COLO829 (cell line): ENCODE data around the gene FRMD1.

Source experiments
- DNase-seq: peaks from one replicate; pipeline ENCODE4 v3.0.0; 2012; ENCODE audit warnings: low spot score

FRMD1 gene

GRCh38 chr6:168054765-168055560, 24.0 kb downstream of the FRMD1 start:
- no peak for DNase-seq

GRCh38 chr6:168053957-168054471, 25.0 kb downstream of the FRMD1 start:
- no peak for DNase-seq

GRCh38 chr6:168053086-168053956, 25.7 kb downstream of the FRMD1 start:
- DNase-seq: no peak

- no peak for DNase-seq
Measured at GRCh38 chr6:168052291-168052891, 26.6 kb downstream of the FRMD1 start.

GRCh38 chr6:168051648-168052047, 27.4 kb downstream of the FRMD1 start:
- no peak for DNase-seq

GRCh38 chr6:168050881-168051586, 28.0 kb downstream of the FRMD1 start:
- no peak for DNase-seq

- no peak for DNase-seq
Measured at GRCh38 chr6:168050225-168050880, 28.7 kb downstream of the FRMD1 start.

- DNase-seq: no peak
Measured at GRCh38 chr6:168049706-168050224, 29.2 kb downstream of the FRMD1 start.

GRCh38 chr6:168049277-168049676, 29.7 kb downstream of the FRMD1 start:
- DNase-seq: no peak

- DNase-seq: no peak
Measured at GRCh38 chr6:168048724-168049025, 30.3 kb downstream of the FRMD1 start.

GRCh38 chr6:168047841-168048723, 30.9 kb downstream of the FRMD1 start:
- no peak for DNase-seq

- DNase-seq: no peak
Measured at GRCh38 chr6:168046696-168047095, 32.3 kb downstream of the FRMD1 start.

GRCh38 chr6:168045706-168046620, 33.0 kb downstream of the FRMD1 start:
- no peak for DNase-seq

- DNase-seq: no peak
Measured at GRCh38 chr6:168045141-168045691, 33.8 kb downstream of the FRMD1 start.

GRCh38 chr6:168044521-168045130, 34.4 kb downstream of the FRMD1 start:
- DNase-seq: no peak

GRCh38 chr6:168043848-168044415, 35.1 kb downstream of the FRMD1 start:
- no peak for DNase-seq

GRCh38 chr6:168043193-168043847, 35.7 kb downstream of the FRMD1 start:
- DNase-seq: no peak
